CD4-positive, alpha-beta T cell treated with Interleukin-15 for 4 hours (primary cell): ENCODE data around the gene MGARP.
A peak's percentile ranks its signal among the peaks of the same experiment; 100 is the strongest.

Source experiments
- DNase-seq: peaks from one replicate; pipeline ENCODE4 v3.0.0-alpha.2; 2020; ENCODE audit warnings: low spot score

MGARP gene

DNA sequence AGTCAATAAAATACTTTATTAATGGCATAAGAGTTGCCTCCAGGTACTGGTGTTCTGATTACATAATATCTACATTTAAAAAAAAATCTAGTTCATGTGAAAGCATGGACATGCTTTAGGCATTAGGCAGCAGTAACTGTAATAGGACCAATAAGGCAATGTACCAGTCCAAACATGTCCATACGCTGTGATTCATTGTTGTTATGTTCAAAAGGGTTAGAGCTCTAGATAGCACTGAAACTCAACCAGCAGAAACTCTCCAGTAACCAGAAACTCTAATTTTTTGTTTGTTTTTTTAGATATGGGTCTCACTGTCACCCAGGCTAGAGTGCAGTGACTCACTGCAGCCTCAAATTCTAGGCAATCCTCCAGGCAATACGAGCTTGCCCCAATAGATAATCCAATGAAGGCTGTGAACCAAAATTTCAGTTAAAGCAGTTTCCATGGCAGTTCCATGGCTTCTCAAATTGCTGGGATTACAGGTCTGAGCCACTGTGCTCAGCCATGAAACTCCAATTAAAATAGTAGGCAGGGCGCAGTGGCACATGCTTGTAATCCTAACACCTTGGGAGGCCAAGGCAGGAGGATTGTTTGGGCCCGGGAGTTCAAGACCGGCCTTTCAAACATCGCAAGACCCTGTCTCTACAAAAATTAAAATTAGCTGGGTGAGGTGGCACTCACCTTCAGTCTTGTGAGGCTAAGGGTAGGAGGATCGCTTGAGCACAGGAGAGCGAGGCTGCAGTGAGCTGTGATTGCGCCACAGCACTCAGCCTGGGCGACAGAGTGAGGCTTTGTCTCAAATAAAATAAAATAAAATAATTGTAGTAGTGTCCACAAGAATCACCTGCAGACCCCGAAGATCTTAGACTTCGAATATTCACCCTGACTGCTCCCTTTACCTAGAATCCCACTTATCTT is 36.3 kb downstream of the MGARP start:
- no peak for DNase-seq

DNA sequence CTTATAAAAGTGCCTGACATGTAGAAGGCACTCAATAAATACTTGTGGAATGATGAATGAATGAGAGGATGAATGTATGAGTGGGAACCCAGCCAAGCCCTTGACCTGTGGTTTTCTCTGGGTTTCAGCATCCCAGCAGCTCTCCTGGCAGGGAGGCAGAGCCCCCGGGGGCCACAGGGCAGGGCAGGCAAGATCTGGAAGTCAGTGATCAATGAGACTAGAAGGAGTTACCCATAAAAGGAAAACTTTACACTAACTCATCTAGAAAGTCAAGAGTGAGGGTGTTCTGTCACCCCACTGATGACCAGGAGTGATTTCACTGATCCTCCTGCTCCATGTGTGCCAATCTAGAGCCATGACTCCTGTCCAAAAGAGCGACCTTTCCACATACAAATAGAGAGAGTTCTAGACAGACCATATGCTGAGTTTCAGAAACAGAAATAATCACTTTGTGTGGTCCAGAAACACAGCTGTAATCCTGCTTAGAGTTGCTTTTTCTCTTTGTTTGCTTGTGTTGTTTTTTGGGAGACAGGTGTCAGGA is 37.4 kb downstream of the MGARP start:
- DNase-seq: no peak

DNA sequence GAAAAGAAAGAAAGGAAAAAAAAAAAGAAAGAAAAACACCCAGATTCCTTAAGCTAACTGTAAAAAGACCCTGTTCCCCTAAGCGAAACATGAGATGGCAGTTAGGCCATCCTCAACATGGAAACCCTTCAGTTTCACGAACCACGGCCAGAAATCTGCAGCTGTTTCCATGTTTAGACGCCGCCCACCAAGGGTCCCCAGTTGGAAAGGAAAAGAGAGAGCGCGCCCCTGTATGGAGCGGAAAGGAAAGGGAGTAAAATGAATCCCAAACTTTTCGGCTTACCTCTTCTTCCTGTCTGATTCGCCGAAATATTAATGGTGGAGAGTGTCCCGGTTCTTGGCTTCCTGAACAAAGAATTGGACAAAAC is 38.3 kb downstream of the MGARP start:
- no peak for DNase-seq

DNA sequence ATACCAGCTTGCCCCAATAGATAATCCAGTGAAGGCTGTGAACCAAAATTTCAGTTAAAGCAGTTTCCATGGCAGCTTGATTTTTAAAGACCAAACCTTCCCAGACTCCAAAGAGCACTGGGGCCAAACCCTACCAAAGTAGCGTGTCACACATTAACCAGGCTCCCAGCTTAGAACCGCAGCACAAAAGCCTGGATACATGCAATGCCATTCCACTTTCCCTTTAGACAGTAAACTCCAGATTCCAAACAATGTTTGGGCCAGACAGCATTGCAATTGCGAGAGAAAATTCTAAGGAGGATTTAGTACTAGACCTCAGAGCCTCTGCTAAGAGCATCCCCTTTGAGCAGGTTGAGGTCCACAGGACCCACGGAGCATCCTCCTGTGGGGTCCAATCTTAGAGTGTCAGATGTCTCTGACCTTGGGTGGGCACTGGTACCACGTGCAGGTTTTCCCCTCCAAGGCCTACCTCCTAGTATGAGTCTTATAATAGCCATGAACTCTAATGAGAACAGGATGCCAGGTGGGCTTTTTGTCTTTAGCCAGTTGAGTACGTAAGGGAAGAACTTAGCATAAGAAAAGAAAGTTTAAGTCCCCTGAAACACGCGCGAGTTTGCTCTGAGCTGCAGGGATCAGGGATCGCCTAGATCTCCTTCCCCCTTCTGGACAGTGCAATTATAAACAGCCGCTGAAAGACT is 38.8 kb downstream of the MGARP start:
- DNase-seq: no peak

DNA sequence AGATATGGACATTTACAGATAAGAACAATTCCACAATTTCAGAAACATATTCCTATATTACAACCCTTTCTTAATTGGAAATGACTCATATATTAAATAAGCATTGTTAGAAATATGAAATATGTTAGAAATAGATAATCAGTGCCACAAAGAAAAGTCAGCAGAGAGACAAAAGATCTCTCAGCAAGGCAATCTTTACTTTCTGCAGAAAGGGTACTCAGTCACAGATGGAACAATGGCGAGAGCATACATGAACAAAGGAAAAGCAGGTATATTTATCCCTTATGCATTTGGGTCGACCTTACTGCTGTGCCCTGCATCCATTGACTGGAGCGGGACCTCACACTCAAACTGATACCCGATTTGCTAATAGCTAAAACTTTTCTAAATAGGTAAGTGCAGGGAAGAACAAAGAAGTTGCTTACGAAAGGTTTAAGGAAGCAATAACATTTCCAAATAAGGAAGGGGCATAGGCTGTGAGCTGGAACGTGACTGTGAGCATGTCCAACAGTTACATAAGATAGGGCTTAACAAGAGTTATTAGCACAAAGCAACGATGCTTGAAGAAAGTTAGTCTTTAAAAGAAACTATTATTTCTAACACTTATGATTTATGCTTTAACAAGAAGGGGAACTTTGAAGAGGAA is 40.8 kb downstream of the MGARP start:
- no peak for DNase-seq

DNA sequence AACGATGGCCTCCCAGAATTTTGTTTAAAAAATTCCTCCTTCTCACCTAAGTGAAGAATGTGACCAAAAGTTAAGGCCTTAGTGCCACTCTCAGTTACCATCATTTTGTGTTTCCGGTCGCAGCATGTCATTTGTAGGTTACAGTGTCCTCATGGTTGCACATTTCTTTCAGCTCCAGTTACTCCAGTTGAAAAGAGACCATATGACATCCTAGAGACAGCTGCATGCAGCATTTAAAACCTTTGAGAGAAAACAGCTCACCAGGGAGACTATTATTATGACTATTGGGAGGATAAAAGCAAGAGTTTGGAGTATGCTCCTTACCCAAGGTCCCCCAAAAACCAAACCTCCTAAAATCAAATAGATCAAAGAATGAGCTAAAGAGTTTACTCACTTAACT is 45.8 kb downstream of the MGARP start:
- no peak for DNase-seq

DNA sequence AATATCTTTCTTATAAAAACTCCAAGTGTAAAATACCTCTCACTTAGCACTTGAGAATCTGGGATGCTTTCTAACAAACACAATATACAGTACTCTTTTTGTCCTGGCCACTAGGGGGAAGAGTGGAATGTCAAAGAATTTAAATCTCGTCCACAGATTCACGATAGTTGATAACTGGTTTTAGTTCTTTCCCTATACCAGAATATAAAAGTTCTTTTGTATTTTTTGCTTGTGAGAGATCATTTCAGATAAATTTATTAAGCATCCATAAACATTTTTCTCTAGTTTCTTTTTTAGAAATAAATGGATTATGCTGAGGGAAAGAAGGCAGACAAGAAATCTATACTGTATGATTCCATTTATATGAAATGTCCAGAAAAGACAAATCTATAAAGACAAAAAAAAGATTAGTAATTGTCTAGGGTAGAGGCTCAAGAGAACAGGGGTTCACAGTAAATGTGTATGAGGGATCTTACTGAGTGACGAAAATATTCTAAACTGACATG is 50.4 kb downstream of the MGARP start:
- peak; percentile 59 for DNase-seq

DNA sequence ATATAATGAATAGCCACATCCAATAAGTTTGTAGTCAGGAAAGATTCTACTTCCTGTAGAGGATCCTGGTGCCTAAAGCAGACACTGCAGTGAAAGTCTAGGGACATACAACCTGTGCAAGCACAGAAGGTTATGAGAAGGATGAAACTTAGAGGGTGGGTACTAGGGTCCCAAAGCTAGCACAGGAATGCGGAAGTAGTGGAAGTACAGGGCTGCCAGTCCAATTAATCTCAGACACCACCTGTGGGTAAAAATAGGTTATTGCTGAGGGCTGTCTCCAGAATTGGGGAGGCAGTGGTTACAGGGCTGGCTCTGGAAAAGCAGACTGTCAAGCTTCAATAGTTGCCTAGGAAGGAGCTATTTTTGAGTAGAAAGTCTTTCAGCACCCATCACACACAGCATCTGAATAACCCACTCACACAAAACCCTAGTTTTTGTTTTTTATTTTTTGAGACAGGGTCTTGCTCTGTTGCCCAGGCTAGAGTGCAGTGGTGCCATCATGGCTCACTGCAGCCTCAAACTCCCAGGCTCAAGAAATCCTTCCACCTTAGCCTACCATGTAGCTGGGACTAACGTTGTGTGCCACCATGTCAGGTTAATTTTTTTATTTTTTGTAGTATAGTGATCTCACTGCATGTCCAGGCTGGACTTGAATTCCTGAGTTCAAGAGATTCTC is 52.2 kb downstream of the MGARP start:
- no peak for DNase-seq

DNA sequence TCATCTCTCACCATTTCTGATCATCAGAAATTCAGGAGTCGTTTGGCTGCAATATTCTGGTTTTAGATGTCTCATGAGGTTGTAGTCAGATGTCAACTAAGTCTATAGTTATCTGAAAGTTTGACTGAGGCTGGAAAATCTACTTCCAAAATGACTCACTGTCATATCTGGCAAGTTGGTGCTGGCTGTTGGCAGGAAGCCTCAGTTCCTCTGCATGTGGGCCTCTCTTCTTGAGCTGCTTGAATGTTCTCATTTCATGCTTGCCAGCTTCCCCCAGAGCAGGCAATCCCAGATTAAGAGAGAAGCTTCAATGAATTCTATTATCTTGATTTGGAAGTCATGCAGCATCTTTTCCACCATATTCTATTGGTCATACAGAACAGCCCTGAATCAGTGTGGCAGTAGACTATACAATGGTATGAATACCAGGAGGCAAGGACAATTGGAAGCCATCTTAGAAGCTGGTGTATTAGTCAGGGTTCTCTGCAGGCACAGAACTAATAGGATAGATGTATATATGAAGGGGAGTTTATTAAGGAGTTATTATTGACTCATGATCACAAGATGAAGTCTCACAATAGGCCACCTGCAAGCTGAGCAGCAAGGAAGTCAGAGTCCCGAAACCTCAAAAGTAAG is 56.2 kb downstream of the MGARP start:
- no peak for DNase-seq

DNA sequence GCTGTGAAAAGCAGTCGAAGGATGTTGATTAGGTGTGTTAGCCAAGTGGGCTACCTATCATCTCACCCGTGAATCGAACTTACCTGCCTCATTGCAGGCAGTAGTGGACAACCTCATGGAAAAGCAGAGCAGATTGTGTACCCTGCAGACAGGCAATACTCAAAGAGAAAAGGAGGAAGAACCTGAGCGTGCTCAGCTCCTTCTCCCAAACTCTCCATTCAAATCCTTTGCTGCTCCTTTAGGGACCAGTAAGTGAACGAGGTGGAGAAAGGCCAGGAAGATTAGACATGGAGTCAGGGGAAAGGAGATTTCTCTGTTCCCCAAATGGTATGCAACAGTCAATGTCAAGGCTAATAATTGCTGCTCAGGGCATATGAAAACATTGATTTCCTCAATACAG is 57.8 kb downstream of the MGARP start:
- no peak for DNase-seq

DNA sequence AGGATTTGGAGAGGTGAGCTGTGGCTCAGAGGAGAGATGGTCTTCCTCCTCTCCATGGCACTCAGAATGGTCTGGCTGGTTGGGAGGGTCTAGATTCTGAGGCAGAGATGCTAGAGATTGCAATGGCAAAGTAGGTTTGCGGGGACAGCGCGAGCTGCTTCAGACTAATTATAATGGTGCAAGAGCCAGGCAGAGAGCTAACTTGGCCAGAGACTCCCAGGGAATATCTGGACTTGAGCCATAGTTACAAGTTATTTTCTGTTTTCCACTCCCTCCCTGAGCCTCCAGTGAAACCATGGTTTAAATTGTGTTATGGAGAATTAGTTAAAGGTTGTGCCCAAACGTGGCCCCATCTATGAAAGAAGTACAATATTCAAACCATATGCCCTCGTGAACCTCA is 58.3 kb downstream of the MGARP start:
- DNase-seq: no peak

DNA sequence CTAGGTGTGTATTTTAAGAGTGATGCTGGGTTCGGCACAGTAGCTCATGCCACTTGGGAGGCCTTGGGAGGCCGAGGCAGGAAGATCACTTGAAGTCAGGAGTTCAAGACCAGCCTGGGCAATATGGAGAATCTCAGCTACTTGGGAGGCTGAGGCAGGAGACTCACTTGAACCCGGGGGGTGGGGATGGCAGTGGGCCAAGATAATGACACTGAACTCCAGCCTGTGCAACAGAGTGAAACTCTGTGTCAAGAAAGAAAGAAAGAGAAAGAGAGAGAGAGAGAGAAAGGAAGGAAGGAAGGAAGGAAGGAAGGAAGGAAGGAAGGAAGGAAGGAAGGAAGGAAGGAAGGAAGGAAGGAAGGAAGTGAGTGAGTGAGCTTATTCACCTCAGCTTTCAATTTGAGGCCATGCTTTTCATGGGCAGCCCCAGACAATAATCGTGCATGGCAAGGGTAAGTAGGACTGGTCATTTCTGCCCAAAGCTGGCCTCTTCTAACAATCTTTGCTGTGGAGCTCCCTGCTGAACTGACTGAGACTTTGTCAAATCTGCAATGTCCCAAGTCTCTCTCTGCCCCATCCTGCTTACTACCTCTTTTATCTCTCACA is 60.5 kb downstream of the MGARP start:
- DNase-seq: no peak
